Measurements from ENCODE around the gene ICE2.

Gene ICE2

DNA sequence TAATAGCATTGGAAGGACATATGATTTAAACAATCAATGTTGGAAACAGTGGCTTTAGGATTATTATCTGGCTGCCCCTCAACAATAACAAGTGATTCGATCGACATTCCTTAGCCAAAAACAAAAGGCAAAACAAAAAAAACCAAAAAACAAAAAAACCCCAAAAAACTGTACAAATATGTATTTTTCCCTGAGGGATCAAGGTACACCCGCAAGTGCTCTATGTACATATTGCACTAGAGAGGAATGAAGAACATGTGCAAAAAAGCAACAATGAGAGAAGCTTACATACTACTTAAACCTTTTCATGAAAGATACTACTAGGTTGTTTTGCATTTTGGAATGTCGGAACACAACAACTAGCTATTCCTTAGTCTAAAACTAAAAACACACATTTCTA is 14.2 kb upstream of the ICE2 start:
- DNase-seq (ENCODE audit: low read depth) = no peak

DNA sequence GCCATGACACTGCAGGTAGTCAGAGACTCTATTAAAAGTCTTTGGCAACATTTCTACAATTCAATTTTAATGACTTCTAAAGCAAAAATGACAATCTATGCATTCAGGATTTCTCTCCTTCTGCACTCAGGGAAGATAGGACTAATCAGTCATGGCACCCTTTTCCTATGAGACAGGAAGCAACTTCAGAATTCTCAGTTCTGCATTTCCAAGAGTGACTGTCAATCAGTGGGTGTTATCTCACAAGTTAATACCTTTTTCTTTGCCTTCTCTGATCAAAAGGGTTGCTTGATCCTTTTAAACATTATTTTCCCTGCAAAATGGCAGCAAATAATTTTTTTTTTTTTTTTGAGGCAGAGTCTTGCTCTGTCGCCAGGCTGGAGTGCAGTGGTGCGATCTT is 7.8 kb upstream of the ICE2 start:
- DNase-seq (ENCODE audit: low read depth) = no peak

DNA sequence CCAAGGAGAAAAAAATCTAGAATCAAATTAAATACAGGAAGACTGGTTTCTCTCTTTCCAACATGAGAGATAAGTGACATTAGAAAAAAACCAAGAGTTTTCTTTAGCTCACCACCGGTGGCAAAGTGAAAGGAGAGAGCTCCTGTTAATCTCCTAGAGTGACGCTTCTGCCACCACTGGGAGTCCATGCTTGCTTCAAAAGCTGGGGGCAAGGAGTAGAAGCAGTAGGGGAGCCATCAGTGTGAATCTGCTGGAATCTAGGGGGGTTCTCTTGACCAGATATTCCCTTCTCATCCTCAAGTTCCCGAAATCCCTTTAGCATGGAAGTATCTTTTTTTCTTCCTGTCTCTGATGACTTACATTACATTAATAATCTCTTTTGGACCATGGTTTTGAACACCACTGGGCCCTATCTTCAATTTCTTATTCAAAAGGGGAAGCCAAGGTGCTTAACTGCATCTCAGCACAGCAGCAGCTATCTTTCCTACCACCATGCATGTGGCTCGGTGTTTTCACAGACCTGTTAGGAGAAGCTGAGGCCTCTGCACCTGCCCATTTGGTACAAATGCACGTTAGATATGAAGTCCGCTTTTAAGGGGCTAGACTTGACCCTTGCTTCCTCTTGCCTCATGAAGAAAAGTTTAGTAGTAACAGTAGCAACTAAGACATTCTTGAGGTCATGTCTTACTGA is 6.6 kb upstream of the ICE2 start:
- DNase-seq (ENCODE audit: low read depth) = no peak

DNA sequence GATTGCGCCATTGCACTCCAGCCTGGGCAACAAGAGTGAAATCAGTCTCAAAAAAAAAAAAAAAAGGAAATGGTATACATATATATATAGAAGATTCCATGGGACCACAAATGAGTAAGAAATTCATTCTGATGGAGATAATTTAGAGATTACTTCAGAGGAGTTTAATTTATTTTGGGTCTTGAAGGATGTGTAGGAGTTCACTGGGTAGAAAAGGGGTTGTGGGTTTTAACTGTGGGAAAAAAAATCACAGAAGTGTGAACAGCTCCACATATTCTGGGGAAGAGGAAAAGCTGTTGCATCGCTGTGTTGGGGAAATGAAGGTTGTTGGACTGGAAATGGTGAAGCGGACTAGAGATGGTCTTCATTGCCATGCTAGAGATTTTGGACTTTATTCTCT is 4.1 kb upstream of the ICE2 start:
- no peak for DNase-seq (ENCODE audit: low read depth)

DNA sequence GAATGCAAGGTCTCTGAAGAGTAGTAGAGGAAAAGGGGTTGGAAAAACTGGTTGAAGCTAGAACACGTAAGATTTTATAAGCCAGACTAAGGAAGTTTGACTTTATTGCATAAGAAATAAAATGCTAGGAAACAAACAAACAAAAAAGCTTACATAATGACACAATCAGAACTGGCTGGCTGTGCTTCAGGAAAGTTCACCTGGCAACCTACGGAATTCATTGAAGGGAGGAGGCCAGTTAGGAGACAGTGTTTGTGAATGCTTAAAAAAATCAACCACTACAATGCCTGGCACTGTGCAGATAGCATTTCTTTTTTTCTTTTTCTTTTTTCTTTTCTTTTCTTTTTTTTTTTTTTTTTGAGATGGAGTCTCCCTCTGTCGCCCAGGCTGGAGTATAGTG is 1.9 kb upstream of the ICE2 start:
- no peak for DNase-seq (ENCODE audit: low read depth)

DNA sequence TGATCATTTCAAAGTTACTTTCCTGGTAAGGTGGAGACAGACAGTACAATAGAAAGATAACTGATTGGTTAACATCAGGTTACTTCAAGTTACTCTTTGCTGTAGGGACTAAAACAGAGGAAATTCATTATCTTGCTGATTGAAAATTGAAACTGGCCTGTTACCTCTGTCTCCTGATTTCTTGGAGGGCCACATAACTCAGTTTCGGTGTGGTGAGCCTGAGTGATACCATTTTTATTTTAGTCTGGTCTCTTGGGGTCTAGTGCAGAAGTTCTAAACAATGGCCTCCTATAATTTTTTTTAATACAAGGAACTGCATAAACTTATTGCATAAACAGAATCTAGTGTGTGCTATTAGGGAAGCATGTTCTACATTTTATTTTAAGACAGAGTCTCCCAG is 1.2 kb upstream of the ICE2 start:
- DNase-seq (ENCODE audit: low read depth) = no peak

DNA sequence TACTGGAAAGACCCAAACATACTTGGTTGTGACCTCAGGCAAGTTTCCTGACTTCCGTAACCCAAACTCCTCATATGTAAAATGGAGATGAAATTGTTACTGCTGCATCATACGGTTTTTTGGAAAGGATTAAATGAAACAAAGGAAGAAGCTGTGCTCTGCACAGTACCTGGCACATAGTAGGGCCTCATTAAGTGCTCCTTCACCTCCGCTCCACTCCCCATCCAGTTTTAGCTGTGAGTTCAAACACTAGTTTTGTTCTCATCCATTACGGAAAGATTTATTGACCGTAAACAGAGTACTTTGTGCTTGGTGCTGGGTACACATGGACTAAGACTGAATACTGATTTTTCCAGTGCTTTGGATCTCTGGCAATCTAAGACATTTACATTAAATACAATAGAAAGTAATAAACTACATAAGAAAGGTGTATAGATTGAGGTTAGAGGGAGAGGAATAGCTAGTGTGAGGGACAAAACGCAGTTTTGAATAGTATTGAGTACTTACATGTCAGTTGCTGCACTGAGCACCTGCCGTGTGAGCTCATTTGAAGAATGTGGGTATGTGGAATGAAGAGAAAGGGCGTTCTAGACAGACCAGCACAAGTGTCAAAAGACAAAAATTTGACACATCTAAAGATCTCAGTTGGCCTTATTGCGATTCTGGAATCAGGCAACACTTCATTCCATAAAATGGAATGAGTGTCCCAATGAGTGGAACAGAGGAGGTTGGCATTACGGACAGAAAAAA is 594 bp upstream of the ICE2 start:
- DNase-seq (ENCODE audit: low read depth) = no peak

DNA sequence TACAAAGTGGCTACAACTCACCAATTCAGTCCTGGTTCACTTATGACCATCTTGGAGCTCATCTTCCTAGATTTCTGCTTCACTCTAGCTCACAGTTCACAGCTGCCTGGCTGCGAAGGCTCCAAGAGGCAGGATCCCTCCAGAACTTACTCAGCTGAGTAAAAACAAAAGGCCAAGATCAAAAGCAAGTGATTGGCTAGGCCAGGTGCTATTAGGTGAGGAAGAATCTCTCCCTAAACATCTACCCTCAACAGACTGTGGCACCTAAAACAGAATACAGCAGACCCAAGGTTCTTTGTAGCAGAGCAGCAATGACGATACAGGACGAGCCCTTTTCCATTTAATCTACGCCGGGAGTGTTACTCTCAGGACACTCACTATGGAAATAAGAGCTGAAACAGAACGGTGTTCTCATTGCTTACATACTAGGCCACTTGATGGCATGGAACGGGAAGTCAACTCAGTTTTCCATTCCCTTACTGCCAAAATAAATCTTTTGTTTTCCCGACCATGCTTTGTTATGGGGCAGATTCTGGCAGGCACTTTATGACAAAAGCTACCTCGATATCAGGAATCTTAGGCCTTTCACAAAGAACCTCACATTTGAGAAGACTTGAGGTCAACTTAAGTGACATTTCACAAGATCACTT is 901 bp downstream of the ICE2 start:
- DNase-seq (ENCODE audit: low read depth) = peak; percentile 34

DNA sequence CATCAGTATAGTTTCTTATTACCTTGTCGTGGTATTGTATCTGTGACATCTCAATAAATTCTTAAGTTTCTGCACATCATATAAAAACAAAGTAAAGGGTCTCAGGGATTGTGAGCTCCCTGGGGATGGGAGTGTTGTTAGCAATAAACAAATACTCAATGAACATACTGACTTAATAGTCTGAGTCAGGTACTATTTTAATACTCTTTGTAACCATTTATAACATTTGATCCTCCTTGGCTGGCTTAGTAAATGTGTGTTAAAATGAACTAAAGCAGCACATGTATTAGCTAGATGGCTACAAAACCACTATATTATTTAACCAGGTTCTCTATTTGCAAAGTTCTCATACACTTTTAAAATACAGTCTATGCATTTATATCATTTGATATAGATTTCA is 1.8 kb downstream of the ICE2 start:
- peak; percentile 1 for DNase-seq (ENCODE audit: low read depth)

DNA sequence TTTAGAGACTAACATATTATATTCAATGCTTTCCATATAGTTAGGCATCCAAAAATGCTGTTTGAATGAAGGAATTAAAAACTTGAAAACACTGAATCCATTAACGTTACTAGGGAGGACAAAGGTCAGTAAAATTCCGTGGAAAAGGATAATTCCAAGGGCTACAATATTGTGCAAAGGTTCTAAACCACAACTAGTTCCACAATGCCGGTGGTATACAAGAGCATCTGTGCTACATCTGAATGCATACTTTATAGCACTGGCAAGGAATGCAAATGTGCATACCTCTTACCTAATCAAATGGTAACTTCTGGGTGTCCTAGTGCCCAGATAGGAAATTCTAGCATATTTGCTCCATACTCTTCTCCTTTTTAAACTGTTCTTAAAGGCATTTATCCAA is 2.2 kb downstream of the ICE2 start:
- peak; percentile 45 for DNase-seq (ENCODE audit: low read depth)

DNA sequence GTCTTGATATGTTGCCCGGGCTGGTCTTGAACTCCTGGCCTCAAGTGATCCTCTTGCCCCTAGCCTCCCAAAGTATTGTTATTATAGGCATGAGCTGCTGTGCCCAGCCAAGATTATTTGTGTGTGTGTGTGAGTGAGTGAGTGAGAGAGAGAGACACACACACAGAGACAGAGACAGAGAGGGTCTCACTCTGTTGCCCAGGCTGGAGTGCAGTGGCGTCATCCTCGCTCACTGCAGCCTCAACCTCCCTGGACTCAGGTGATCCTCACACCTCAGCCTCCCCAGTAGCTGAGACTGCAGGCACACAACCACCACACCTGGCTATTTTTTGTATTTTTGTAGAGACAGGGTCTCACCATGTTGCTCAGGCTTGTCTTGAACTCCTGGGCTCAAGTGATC is 5.8 kb downstream of the ICE2 start:
- no peak for DNase-seq (ENCODE audit: low read depth)

DNA sequence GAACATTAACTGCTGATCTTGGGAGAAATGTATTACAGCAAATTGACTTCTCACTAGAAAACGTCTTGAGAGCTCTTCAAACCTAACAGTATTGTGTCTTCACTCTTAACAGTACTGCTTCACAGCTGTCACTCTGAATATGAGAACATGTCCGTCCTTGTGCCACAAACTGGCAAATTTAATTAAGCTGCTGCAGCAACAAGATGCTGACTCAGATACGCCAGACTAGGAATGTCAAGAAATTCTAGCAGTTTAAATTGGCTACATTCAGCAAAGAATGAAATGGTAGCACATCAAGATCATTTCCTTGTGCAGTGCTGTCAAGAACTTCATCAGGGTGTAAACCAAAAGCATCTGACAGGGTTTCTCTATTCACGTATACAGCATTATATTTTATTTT is 7.6 kb downstream of the ICE2 start:
- peak; percentile 6 for DNase-seq (ENCODE audit: low read depth)

DNA sequence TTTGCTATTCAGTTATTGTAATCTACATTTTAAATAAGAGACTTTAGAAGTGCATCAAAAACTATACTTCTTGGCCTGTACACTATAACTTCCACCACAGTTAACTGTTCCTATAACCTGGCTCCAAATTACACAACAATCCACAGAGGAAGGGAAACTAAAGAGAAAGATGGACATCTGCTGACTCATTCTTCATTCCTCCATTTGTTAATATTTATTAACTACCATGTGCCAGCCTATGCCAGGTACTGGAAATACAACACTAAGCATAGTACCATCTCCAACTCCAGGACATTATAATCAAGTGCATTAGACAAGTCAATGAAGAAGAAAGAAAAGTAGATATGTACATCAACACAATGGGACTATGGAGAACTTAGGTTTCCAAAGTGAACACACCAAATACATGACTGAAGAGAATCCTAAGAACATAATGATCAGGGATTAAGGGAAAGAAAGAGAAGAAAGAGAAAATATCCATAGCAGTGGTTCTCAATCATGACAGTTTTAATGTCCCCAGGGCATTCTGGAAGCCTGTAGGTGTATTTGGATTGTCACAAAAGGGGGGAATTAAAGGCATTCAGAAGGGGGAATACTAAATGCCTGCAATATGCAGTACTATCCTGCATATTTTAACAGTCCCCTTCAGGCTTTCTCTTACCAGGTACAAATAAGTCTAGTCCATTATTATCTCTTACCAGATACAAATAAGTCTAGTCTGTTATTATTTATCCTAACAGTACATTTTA is 8.9 kb downstream of the ICE2 start:
- peak; percentile 4 for DNase-seq (ENCODE audit: low read depth)

DNA sequence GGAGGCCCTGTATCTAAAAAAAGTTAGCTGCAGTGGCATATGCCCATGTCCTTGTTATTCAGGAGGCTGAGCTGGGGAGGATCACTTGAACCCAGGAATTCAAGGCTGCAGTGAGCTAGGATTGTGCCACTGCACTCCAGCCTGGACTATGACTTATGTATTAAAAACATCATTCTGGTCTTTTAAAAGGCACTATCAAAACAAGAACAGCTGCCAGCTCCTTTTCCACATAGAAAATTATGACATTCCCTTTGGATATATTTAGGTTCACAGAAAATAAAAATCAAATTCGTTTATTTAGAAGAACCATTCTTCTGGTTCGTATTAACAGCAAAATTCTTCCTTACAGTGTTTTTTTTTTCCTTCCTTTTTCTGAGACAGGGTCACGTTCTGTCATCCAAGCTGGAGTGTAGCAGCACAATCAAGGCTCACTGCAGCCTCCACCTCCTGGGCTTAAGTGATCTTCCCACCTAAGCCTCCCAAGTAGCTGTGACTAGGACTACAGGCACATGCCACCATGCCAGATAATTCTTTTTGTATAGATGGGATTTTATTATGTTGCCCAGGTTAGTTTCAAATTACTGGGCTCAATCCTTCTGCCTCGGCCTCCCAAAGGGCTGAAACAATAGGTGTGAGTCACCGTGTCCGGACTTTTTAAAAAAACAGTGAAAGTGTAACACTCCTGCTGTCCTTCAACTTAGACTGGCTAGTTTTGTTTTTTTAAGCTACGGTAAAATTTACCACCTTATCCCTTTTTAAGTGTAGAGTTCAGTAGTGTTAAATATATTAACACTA is 13.9 kb downstream of the ICE2 start:
- no peak for DNase-seq (ENCODE audit: low read depth)

DNA sequence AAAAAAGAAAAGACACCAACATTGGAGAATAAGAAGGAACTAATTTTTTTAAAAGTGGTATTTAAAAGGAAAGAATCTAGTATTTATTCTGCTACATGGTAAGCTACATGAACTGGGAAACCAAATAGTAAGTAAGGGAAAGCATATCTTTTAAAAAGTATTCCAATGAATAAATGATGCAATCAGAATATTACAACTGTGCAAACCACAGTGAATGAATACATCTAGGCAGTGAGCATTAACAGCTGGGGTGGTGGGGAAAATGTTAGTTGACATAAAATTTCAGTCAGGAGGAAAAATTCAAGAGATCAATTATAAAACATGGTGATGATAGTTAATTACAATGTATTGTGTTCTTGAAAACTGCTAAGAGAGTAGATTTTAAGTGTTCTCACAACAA is 16.9 kb downstream of the ICE2 start:
- no peak for DNase-seq (ENCODE audit: low read depth)

DNA sequence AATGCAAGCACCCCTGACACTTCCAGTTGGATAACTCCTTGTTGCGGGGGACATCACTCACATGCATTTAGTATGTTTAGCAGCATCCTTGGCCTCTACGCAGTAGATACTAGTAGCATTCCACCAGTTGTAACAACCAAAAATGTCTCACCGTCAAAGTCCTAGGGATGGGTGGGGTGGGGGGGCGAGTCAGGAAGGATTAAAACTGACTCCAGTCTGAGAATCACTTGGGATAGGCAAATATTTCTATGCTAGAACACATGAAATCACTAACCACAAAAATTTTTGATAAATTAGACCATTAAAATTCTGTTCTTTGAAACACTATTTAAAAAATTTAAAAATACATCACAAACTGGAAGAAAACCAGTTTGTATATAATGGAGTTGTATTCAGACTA is 18.0 kb downstream of the ICE2 start:
- DNase-seq (ENCODE audit: low read depth) = no peak

DNA sequence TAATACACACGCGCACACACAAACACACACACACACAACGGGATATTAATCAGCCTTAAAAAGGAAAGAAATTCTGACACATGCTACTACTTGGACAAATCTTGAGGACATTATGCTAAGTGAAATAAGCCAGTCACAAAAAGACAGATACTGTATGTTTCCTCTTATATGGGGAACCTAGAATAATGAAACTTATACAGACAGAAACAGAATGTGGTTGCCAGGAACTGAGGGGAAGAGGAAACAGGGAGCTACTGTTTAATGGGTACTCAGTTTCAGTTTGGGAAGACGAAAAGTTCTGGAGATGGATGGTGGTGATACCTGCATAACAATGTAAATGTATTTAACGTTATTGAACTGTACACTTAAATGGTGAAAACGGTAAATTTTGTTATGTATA is 20.2 kb downstream of the ICE2 start:
- no peak for DNase-seq (ENCODE audit: low read depth)

DNA sequence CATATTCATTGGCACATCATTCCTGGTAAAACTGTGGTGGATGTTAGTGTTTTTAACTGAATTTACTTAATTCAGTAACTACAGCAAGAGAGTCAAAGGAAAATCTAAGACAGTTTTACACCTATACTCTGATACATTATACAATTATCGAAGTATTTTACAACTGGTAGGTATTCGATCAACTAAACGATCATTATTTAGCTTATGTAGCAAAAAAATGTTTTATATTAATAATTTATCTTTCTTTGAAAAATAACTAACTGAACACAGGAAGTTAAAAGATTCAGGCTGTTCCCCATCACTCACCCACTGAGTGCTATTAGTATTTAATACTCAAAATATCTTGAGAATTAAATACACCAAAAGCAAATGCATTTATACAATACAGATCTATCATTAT is 21.0 kb downstream of the ICE2 start:
- no peak for DNase-seq (ENCODE audit: low read depth)

DNA sequence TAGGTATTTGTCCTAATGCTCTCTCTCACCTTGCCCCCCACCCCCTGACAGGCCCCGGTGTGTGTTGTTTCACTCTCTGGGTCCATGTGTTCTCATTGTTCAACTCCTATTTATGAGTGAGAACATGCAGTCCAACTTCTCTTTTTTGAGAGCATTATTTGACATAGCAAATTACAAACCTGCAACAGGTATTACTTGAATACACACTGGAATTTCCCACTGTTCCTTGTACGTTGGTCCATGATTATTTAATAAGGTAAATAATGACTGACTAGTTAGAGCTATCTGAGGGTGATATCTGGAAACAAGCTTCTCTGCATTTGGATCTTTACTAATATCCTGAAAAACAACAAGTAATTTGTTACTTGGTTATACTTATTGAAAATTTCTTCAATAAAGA is 24.1 kb downstream of the ICE2 start:
- no peak for DNase-seq (ENCODE audit: low read depth)

DNA sequence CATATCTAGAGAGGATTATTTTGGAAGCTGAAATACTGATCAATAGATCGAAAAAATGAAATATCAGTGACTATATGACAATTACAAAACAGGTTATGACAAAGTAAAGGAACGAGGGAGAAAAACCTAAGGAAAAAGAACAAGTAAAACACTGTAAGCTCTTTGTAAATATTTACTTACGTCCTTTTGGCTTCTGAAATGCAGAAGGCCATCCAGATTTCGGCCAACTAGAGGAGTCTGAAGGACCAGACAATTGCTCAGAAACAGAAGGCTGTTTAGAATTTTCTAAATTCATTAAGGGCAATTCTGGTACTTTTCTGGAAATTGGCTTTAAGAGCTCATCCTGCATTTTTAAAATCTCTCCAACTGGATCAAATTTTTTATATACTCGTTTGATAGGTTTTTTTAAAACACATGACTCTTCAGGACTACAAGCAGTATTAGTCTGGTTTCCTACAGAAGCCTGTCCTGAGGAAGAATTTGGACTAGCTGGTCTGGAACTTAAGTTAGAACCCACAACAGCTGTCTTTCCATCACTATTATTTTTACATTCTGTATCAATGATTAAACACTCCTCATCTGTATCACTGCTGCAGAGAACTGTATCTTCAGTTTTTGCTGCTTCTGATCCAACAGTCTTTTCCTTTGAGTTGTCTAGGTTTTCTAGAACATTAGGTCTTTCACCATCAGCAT is 30.1 kb downstream of the ICE2 start:
- no peak for DNase-seq (ENCODE audit: low read depth)

DNA sequence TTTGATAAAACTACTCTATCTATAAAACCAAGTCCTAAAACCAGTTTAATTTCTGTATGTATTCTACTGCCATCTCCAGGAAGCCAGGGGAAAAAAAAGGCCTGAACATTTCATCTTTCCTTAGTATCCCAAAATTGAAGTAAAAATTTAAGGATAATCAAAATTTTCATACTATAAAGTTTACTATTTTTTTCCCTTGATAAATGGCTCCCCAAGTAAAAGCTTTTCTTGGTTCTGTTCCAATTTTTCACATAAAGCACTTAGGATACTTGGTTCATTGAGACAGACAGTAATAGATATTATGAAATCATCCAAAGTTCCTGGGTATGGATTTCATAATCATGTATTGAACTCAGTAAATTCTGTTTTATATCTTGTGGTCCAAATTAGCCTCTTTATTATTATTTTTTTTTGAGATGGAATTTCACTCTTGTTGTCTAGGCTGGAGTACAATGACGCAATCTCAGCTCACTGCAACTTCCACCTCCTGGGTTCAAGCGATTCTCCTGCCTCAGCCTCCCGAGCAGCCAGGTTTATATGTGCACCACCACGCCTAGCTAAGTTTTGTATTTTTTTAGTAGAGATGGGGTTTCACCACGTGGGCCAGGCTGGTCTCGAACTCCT is 34.5 kb downstream of the ICE2 start:
- DNase-seq (ENCODE audit: low read depth) = peak; percentile 63

Data from fibroblast of gingiva (primary cell).